CD4-positive, alpha-beta T cell treated with Interleukin-6 for 4 hours (primary cell): ENCODE data around the gene SCAP.
A peak's percentile ranks its signal among the peaks of the same experiment; 100 is the strongest.
"Not testable (repeated sequence)": the region's sequence is repeated elsewhere in the genome, so short reads cannot be mapped to it uniquely, and the experiment has no call there.

Experiments used
- DNase-seq: peaks from one replicate; pipeline ENCODE4 v3.0.0-alpha.2; 2020; ENCODE audit warnings: mixed read lengths

SCAP gene

DNA sequence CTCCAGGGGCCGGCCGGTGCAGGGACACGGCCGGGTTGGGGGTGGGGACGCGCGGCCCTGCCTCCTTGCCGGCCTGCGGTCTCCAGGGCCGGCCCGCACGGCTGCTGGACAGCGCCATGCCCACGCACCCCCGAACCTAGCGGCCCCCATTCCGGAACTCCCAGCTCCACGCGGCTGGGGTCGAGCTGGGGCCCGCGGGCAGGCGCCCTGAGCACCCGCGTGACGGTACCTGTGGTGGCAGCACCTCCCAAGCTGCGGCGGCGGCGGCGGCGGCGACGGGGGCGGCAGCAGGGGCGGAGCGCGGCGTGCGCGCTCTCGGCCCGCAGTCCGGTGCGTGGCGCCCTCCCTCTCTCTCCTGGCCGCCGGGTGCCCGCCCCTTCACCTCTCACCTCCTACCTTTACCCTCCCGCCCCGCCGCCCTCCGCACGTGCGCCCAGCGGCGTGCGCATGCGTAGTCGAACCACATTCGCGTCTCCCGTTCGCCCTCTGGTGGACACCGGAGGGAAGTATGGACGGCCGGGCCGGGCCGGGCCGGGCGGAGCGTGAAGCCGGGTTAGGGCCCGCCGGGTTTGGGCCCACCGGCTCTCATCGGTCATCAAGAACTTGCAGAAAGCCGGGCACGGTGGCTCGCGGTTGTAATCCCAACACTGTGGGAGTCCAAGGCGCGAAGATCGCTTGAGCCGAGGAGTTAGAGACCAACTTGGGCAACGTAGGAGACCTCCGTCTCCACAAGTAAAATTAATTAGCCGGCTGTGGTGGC, at the start of gene SCAP:
Gene SCAP (minus strand): TSS at position 372 of the 760 bp plus-strand sequence. CDS start 32,948 bp downstream, outside the sequence.
- peak; percentile 96 for DNase-seq

DNA sequence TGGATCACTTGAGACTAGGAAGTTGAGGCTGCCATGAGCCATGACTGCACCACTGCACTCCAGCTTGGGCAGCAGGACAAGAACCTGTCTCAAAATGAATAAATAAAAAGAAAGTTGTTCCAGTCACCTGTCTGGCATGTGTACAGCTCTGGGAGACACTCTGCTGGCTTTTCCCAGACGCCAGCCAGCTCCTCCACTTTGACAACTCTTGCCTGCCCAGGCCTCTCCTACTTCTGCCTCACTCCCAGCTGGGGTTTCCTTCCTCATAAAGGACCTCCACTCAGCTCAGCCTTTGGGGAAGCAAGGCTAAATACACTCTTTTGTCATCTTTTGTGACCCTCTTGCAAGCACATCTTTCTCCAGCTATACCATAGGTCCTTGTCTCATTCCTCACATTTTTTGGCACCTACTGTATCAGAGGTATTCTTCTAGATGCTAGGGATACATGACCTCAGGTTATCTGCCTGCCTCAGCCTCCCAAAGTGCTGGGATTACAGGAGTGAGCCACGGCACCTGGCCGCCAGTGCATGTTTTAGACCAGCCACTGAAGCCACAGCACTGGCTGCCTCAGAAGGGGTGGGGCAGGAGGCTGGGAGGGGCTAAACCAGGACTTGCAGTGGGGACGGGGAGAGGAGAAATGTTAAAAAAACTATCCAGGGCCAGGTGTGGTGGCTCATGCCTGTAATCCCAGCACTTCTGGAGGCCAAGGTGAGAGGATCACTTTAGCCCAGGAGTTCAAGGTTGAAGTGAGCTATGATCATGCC, 47.8 kb upstream of the SCAP start:
- no peak for DNase-seq

DNA sequence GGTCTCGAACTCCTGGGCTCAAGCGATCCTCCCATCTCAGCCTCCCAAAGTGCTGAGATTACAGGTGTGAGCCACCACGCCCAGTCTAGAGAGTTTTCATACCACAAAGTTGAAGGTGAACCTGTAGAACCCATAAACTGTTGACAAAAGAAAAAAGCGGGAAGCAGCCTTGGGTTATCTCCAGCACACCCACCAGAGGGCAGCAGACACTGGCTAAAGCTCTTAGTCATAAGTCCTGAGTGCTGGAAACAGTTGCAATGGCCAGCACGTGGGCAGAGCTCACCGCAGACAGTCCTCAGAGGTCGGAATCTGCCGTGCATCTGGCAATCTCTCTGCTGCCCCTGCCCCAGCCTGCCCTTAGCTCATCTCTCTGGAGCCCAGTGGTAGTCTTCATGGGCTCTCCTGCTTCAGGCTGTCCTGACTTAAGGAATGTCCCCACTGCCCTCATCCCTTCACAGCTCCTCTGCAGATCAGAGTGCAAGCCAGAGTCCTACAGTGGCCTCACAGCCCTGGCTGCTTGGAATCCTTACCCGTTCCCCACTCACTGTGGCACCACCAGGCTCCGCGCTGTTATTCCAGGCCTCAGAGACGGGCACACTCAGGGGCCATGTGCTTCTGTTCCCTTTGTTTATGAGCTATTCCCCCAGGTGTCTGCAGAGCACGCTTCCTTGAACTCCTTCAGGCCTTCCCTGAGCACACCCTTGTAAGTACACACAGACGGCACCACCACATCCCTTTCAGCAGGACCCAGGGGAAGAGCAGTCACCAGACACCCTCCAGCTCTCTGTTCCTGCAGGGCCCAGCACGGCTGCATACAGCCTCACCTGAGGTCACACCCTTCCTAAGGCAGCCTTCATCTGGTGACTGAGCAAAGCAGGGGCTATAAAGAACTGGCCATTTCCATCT, 46.6 kb upstream of the SCAP start:
- DNase-seq, result peak; percentile 81

DNA sequence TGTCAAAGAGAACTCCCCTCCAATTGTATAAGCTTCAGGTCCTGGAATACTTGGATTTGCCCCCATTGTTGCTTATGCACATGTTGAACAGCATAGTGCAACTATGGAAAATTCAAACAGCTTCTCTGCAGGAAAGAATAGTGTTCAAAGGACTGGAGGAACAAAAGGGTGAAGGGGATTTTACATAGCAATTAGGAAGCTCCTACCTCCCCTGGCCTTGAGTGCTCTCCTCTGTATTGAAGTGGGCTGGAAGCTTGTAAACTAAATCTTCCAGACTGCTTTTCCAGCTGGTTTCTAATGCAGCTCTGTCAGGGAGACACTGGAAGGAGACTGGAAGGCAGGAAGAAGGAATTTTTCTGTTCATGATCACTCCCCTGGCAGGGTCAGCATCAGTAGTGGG, 45.0 kb upstream of the SCAP start:
- DNase-seq, result no peak

DNA sequence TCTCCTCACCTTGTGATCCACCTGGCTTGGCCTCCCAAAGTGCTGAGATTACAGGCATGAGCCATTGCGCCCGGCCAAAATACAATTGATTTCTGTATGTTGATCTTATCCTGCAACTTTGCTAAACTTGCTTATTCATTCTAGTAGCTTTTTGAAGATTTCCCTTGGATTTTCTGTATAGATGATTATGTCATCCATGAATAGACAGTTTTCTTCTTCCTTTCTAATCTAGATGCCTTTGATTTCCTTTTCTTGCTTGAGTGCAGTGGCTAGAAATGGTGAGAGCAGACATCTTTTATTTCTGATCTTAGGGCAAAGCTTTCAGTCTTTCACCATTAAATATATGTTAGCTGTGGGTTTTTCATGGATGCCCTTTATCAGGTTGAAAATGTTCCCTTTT, 42.2 kb upstream of the SCAP start:
- DNase-seq, result no peak

DNA sequence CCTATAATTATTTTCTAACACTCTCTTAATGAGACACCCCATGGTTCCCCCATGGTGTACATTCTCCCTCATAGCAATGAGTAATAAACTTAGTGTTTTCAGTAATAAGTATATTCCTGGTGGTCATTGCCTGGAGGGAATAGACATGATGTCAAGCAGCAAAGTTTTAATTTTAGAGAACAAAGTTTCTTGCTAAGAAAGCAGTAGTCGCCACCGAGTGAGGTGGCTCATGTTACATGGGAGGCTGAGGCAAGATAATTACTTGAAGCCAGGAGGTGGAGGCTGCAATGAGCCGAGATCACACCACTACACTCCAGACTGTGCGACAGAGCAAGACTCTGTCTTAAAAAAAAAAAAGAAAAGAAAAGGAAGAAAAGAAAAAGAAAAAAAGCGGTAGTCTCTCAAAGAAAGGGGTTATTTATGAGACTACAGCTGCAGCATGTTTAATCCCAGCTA, 40.2 kb upstream of the SCAP start:
- DNase-seq, result no peak

DNA sequence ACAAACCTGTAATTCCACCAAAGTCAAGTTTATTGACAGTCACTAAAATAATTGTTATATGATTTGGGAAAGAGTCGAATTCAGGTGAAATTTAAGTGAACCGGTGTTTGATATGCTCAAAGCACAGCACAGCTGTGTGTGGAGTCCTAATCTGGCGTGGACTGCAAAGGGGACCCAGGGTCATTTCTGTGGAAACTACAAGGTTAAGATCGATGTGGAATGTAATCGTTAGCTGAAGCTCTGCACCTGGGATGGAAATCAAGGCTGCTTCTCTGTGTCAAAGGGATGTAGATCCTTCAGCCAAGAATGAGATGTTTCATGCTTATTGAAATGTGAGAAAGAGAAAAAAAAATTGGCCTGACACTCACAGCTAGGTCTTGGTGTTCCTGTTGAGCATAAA, 39.4 kb upstream of the SCAP start:
- no peak for DNase-seq

DNA sequence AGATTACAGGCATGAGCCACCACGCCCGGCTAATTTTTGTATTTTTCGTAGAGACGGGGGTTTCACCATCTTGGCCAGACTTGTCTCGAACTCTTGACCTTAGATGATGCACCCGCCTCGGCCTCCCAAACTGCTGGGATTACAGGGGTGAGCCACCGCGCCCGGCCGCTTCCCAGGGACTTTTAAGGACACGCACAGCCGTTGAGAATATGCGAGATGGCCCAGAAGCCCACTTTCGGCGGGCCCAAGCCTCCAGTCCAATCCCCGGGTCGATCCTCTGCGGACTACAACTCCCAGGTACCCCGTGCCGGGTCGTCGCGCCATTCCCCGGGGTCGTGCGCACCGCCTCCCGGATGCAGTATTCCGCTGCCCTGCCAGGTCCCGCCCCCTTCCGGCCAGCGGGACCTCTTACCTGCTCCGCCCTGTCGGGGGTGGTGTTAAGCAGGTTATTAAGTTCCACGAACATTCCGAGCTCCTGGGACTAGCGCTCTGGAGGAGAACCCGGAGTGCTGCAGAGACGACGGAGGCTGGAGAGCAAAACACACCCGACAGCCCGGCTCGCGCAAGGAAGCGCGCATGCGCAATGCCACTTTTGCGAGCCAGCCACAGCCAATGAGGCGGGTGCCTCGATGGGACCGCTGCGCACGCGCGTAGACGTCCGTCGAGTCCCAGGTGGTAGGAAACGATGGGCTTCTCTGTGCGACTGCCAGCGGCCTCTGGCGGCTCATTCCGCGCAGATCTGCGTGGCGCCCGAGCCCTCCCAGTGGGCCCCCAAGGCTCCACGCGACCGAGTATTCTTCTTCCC, 37.6 kb upstream of the SCAP start, which contains the start of gene ELP6:
Gene ELP6 (minus strand): TSS at position 588 of the 805 bp plus-strand sequence. CDS start 122 bp downstream, at position 466.
- DNase-seq, result peak; percentile 98

DNA sequence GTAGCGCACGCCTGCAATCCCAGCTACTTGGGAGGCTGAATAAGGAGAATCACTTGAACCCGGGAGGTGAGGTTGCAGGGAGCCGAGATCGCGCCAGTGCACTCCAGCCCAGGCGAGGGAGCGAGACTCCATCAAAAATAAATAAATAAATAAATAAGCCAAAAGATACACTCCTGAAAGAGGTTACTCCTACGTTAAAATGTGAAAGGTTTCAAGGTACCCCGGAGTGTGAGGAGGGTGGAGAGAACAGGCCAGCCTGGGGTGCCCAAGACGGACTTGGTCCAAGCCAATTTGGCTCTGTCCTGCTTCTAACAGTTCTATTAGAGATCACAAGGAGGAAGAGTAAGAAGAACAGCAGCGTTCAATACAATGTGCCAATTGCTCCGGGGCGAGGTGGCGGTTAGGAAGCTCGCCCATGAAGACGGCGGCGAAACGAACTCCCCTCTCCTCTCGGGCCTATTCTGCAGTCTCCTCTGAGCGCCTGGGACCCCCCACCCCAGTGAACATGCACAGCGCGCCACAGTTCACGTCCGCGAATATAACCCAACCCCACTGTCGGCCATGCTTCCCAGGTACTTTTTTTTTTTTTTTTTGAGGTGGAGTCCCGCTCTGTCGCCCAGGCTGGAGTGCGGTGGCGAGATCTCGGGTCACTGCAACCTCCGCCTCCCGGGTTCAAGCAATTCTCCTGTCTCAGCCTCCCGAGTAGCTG, 36.8 kb upstream of the SCAP start:
- peak; percentile 34 for DNase-seq

DNA sequence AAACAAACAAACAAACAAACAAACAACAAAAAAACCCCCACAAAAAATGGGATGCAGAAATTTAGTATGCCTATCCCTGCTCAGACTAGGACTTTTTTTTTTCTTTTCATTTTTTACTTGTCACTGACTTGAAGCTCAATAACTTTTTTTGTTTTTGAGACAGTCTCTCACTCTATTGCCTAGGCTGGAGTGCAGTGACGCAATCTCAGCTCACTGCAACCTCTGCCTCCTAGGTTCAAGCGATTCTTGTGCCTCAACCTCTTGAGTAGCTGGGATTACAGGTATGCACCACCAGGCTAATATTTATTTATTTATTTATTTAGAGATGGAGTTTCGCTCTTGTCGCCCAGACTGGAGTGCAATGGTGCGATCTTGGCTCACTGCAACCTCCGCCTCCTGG, 29.5 kb upstream of the SCAP start:
- DNase-seq, result not testable (repeated sequence)

DNA sequence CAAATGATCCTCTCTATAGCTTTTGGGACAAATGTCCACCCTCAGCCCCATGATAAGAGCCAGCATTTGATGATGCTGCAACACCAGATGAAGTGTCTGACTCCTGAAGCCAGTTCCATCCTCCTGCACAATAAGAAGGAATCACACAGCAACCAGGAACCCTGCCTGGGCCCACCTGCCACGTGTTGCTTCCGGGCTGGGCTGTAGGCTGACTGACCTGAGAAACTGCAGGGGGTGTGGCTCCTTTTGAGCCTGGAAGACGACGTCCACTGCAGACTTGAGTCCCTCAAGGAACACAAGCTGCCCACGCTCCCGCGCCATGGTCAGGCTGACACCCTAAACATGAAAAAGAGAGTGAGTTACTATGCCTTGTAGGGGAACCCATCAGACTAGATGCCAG, 28.4 kb upstream of the SCAP start:
- no peak for DNase-seq

DNA sequence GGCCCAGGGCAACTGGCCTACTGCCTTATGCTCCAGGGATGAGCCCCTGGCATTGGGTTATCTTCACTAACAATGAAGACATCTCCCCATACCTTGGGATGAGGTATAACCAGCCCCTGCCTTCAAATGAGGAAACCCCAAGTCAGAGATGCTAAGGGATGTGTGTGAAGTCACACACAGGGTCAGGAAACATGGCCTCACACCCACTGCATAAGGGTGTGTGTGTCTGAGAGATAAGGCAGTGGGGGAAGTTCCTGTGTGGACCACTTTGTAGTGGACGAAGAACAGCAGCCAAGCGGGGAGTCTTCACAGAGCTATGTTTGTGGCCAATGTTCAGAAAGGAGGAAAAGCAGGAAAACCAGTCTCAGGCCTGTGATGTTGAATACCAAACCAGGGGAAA, 27.3 kb upstream of the SCAP start:
- DNase-seq, result no peak

DNA sequence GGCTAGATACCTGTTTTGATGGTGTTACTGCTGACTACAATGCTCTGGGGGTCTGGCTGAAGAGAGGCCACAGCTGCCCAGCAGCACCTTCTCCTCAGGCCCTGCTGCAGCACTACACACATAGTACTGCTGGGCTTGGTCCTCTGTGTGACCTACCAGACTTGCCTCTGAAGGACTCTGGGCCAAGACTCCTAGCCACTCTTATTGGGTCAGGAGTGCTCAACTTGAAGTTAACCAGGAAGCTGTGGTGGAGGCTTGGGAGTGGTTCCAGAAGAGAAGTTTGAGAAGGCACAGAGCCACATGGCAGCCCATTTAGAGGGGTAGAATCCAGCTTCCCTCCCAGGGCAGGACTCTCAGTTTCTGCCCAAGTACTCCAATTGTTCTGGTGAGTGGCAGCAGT, 21.2 kb upstream of the SCAP start:
- no peak for DNase-seq

DNA sequence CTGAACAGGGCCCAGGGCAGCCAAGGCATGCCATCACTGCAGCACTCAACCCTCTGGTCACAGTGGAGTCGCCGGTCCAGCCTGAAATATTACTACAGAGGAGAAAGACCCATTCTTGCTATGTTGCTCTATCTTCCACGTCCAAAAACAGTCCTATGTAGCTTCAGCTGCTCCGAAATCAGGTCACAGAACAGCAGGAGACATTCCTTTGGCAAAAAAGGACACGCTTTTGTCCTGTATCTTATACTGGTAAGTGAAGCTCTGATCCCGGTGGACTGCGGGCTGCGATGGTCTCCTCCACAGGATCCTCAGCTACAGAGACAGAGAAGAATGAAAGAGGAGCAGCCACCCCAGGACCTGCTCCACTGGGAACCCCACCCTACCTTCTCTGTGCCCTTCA, 20.1 kb upstream of the SCAP start:
- no peak for DNase-seq

DNA sequence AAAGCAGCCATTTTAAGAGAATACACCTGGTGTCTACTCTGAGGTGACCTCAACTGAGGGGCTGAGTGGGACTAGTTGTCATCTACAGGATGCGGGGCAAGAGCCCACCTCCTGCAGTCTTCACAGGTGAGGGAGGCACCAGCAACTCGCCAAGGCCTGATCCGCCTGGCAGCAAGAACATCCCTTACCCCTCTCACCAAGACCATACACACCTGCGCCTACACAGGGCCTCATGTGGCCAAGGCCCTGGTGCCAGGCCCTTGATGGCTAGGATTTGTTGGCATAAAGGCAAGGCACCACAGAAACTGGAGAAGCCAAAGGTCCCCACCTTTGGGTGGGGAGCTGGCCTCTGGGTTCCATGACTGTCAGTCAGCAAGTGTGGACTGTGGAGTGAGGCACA, 19.4 kb upstream of the SCAP start:
- DNase-seq, result no peak

DNA sequence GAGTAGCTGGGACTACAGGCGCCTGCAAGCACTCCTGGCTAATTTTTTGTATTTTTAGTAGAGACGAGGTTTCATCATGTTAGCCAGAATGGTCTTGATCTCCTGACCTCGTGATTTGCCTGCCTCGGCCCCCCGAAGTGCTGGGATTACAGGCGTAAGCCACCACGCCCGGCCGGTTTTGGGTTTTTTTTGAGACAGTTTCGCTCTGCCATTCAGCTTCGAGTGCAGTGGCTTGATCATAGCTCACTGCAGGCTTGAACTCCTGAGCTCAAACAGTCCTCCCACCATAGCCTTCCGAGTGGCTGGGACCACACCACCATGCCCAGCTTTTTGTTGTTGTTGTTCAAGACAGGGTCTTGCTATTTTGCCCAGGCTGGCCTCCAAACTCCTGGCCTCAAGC, 16.0 kb upstream of the SCAP start:
- no peak for DNase-seq

DNA sequence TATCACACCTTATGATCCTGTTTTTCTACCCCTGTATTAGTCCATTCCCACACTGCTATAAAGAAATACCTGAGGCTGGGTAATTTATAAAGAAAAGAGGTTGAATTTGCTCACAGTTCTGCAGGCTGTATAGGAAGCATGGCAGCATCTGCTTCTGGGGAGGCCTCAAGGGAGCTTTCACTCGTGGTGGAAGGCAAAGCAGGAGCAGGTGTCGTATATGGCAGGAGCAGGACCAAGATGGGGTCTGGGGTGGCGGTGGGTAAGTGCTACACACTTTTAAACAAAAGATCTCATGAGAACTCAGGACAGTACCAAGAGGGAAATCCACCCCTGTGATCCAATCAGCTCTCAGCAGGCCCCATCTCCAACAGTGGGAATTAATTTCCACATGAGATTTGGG, 15.4 kb upstream of the SCAP start:
- no peak for DNase-seq

DNA sequence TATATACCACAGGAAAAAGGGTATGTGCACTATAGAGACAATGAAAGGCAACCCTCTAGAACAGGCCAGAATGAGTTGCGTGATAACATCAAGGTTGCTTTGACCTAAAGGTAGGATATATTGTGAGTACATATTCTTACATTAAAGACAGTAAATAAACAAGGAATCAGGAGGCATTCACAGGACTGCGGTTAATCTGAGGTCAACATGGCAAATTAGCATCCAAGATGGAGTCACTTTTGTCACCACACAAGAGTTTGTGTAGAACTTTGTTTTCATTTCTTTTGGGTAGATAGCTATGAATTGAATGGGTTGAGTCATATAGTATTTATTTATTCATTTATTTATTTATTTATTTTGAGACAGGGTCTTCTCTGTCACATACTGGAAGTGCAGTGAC, 11.5 kb upstream of the SCAP start:
- no peak for DNase-seq

DNA sequence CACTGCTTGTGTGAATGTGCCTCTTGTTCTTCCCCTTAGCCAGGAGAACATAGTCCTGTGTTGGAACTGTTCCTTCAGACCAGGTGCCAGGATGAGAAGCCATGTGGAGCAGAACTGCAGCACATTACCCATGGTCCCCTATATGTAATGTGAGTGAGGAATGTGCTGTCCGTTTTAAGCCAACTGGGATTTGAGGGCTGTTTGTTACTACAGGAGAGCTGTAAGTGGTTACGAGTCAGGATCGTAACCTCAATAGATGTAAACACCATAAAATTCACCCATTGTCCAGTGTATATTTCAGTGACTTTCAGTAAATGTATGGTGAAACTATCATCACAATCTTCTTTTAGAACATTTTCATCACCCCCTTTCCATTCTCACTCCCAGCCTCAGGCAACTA, 10.1 kb upstream of the SCAP start:
- DNase-seq, result no peak

DNA sequence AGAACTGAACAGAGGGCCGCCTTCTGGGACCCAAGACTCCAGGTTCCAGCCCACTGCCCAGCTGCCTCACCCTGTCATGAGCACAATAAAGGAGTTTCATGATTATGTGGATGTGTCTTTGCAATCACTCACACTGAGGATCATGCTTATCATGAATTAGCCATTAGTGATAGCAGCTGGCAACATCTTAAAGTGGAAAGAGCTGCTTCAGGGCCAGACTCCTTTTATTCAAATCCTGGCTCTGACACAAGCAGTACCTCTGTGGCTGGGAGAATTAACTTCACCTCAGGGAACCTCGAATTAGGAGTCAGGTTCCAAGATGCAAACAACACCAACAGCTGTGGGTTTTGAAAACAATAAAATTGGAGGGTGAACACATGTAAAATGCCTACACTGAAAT, 6.6 kb upstream of the SCAP start:
- DNase-seq, result no peak

DNA sequence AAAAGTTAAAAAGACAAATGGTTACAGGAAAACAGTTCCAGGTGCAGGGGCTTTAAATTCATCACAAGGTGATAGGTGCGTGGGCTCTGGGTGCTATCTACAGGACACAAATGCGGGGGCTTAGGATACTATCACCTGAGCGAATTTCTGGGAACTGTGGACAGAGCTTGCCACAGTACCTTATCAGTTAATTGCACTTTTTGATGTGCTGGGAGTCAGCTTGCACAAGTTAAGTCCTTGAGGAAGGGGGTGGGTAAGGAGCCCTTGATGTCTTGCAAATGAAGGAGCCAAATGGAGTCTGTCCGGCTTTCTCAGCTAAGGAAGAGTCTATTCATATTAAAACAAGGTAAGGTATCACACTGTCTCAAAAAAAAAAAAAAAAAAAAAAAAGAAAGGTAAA, 6.0 kb upstream of the SCAP start:
- not testable (repeated sequence) for DNase-seq

DNA sequence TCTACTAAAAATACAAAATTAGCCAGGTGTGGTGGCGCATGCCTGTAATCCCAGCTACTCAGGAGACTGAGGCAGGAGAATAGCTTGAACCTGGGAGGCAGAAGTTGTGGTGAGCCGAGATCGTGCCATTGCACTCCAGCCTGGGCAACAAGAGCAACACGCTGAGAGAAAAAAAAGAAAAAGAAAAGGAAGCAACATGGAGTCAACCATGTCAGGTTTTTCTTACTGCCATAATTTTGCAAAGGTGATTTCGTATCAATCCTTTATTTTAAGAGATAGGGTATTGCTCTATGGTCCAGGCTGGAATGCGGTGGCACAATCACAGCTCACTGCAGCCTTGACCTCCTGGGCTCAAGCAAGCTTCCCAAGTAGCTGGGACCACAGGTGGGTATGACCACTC, 4.5 kb upstream of the SCAP start:
- not testable (repeated sequence) for DNase-seq
